Ectodermal cell (in vitro differentiated cells): Measurements from ENCODE around the gene BAHD1.

Source experiments
- H3K27ac ChIP-seq: 2 replicates; pipeline ENCODE4 v1.7.0; 2013; ENCODE audit warnings: mild to moderate bottlenecking, low read depth, low read length; ENCODE audit not compliant: insufficient read depth, poor library complexity, severe bottlenecking
- H3K27me3 ChIP-seq: 2 replicates; pipeline ENCODE4 v1.7.0; 2013; ENCODE audit warnings: mild to moderate bottlenecking, low read length; ENCODE audit not compliant: insufficient read depth, control insufficient read depth, poor library complexity, severe bottlenecking
- H3K36me3 ChIP-seq: one replicate; pipeline ENCODE4 v1.7.0; 2013; ENCODE audit warnings: low read length; ENCODE audit not compliant: control insufficient read depth, insufficient read depth
- H3K4me1 ChIP-seq: one replicate; pipeline ENCODE4 v1.7.0; 2013; ENCODE audit warnings: low read length; ENCODE audit not compliant: control insufficient read depth, insufficient read depth
- H3K4me3 ChIP-seq: 2 replicates; pipeline ENCODE4 v1.7.0; 2013; ENCODE audit warnings: low read depth, low read length, control low read depth; ENCODE audit not compliant: insufficient read depth
- H3K9me3 ChIP-seq: 2 replicates; pipeline ENCODE4 v1.7.0; 2013; ENCODE audit warnings: mild to moderate bottlenecking, low read length, moderate library complexity; ENCODE audit not compliant: control insufficient read depth
- WGBS, 2 experiments: methylation state at CpG; one replicate each; pipeline ENCODE4 v1.1.7; 2013; ENCODE audit warnings: missing lambda C conversion rate in 2 of 2; 5-methylcytosine and 5-hydroxymethylcytosine counted together

BAHD1 gene

DNA sequence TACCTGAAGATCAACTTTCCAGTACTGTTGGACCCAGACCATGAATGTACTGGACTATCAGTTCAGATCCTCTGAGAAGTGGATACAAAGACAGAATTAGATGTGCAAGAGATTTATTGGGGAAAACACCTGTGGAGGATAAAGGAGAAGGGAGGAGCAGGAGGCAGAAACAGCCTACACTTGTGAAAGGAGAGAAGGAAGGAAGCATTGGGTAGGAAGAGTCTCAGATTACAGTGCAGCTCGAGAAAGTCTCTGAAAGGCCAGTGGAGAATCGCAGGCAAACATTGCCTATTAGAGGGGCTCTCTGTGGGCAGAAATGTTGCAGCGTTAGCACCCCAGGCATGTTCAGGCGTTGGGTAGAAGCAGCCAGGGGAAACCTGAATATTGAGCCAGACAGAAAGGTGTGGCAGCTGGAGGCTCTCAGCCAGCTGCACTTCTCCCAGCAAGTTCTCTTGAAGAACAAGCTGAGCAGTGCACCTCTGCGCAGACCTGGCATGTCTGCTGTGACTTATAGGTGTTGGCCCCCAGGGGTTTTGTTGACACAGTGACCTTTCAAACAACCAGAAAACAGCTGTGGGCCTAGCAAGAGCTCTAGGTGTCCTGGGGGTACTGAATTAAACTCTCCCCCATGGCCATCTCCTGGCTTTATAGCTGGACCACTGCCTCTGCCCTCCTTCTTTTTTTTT, 37.0 kb downstream of the BAHD1 start:
- H3K27ac ChIP-seq = no peak overlapping the region
- WGBS, 2 experiments = 50 to 57% methylated on average over 5 of the region's 5 CpGs
- H3K4me1 ChIP-seq = peaks cover 7% of the 10 kb centered on the region
- no peak overlapping the region for H3K4me3 ChIP-seq
- H3K27me3 ChIP-seq = no peaks in the 10 kb centered on the region
- H3K9me3 ChIP-seq = no peaks in the 10 kb centered on the region
- no peaks in the 10 kb centered on the region for H3K36me3 ChIP-seq

DNA sequence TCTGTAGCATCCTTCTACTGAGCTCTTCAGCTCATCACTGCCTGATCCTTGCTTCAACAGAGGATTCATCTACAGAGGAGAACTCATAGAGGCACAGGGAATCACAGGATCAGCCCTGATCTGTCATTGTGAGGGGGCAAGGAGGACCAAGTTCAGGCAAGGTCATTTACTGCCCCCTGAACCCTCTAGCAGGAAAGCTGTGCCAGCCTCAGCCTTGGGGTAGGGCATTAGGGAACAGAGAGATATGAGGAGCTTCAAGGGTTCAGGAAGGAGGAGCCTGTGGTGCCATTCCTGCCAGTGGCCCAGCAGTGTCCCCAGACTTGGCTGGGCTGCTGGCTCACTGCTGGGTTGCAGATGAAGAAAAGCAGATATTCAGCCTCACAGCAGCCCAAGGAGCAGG, 38.3 kb downstream of the BAHD1 start:
- no peaks in the 10 kb centered on the region for H3K27me3 ChIP-seq
- peaks cover 7% of the 10 kb centered on the region for H3K4me1 ChIP-seq
- H3K4me3 ChIP-seq = no peak overlapping the region
- H3K36me3 ChIP-seq = no peaks in the 10 kb centered on the region
- no peak overlapping the region for H3K27ac ChIP-seq
- no peaks in the 10 kb centered on the region for H3K9me3 ChIP-seq

GRCh38 chr15:40481341-40482074, 40.8 kb downstream of the BAHD1 start:
- WGBS, 2 experiments = 94 to 97% methylated on average over 1 of the region's 1 CpG
- no peaks in the 10 kb centered on the region for H3K9me3 ChIP-seq
- no peaks in the 10 kb centered on the region for H3K27me3 ChIP-seq
- H3K36me3 ChIP-seq = no peaks in the 10 kb centered on the region
- H3K4me1 ChIP-seq = peaks cover 7% of the 10 kb centered on the region
- no peak overlapping the region for H3K27ac ChIP-seq
- no peak overlapping the region for H3K4me3 ChIP-seq

DNA sequence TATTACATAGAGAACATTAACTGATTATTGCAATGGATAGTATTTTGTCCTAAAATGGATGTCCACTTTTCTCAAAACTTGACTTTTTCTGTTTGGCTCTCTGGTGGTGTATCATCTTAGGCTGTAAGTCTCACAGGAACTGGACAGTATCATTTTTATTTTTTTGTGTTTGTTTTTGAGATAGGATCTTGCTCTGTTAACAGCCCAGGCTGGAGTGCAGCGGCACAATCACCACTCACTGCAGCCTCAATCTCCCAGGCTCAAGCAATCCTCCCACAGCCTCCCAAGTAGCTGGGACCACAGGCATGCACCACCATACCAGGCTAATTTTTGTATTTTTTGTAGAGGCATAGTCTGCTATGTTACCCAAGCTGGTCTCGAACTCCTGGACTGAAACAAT, 43.2 kb downstream of the BAHD1 start:
- Histone ChIP-seq H3K4me3 (no peak overlapping the region), H3K27ac (no peak overlapping the region), H3K4me1 (no peaks in the 10 kb centered on the region), H3K36me3 (no peaks in the 10 kb centered on the region), H3K9me3 (no peaks in the 10 kb centered on the region), H3K27me3 (no peaks in the 10 kb centered on the region)
- WGBS, 2 experiments = 90 to 93% methylated on average over 2 of the region's 2 CpGs

DNA sequence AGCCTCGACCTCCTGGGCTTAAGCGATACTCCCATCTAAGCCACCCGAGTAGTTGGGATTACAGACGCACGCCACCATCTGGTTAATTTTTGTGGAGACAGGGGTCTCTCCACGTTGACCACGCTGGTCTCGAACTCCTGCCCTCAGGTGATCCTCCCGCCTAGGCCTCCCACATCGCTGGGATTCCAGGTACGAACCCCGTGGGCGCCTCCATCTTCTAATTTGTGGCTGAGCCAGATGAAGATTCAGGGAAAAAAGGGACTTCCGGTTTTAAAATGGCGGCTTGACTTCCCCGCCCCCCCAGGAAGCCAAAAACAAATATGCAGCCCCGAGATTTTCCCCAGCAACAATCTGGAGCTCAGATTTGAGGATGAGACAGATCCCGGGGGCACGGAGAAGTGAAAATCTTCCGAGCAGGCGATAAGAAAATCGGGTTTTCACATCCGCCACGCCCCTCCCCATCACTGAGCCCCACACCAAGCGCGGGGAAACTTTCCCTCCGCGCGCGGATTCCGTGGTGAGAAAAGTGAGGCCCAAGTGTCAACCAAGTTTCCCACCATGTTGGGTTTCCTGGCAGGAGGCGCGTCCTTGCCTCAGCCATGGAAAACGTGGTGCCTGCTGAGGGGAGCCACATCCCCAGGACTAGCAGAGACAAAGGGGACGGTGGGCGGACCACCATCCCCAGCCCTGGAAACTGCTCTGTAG, 45.5 kb downstream of the BAHD1 start:
- WGBS, 2 experiments = 94% methylated on average over 36 of the region's 36 CpGs
- no peaks in the 10 kb centered on the region for H3K9me3 ChIP-seq
- H3K4me3 ChIP-seq = no peak overlapping the region
- H3K27ac ChIP-seq = no peak overlapping the region
- no peaks in the 10 kb centered on the region for H3K36me3 ChIP-seq
- H3K4me1 ChIP-seq = no peaks in the 10 kb centered on the region
- H3K27me3 ChIP-seq = no peaks in the 10 kb centered on the region

- H3K4me3 ChIP-seq = no peak overlapping the region
- no peaks in the 10 kb centered on the region for H3K4me1 ChIP-seq
- WGBS, 2 experiments = 95% methylated on average over 35 of the region's 35 CpGs
- H3K36me3 ChIP-seq = no peaks in the 10 kb centered on the region
- no peaks in the 10 kb centered on the region for H3K27me3 ChIP-seq
- H3K9me3 ChIP-seq = no peaks in the 10 kb centered on the region
- H3K27ac ChIP-seq = no peak overlapping the region
Measured at GRCh38 chr15:40487816-40488682, 47.3 kb downstream of the BAHD1 start.

GRCh38 chr15:40489274-40490175, 48.8 kb downstream of the BAHD1 start:
- H3K36me3 ChIP-seq = no peaks in the 10 kb centered on the region
- no peak overlapping the region for H3K4me3 ChIP-seq
- no peak overlapping the region for H3K27ac ChIP-seq
- no peaks in the 10 kb centered on the region for H3K4me1 ChIP-seq
- H3K9me3 ChIP-seq = no peaks in the 10 kb centered on the region
- 93 to 95% methylated on average over 47 of the region's 47 CpGs for WGBS, 2 experiments
- H3K27me3 ChIP-seq = no peaks in the 10 kb centered on the region

- H3K27ac ChIP-seq = no peak overlapping the region
- no peaks in the 10 kb centered on the region for H3K4me1 ChIP-seq
- H3K9me3 ChIP-seq = no peaks in the 10 kb centered on the region
- H3K27me3 ChIP-seq = no peaks in the 10 kb centered on the region
- 93% methylated on average over 8 of the region's 8 CpGs for WGBS, 2 experiments
- no peaks in the 10 kb centered on the region for H3K36me3 ChIP-seq
- H3K4me3 ChIP-seq = no peak overlapping the region
Measured at GRCh38 chr15:40493089-40493840, 52.5 kb downstream of the BAHD1 start.

GRCh38 chr15:40495516-40495915, 54.8 kb downstream of the BAHD1 start:
- 95 to 98% methylated on average over 2 of the region's 2 CpGs for WGBS, 2 experiments
- H3K27me3 ChIP-seq = no peaks in the 10 kb centered on the region
- no peak overlapping the region for H3K27ac ChIP-seq
- no peaks in the 10 kb centered on the region for H3K36me3 ChIP-seq
- no peaks in the 10 kb centered on the region for H3K9me3 ChIP-seq
- no peak overlapping the region for H3K4me3 ChIP-seq
- no peaks in the 10 kb centered on the region for H3K4me1 ChIP-seq
